ENCODE results near the gene C19orf47. TPM values are rescaled to one million over a fixed set of nuclear protein-coding genes. Genes with fewer than 3 reads are reported as not detected.

C19orf47 gene
- total RNA-seq, 1 experiment from 2014 or later = 18.0 TPM

GRCh38 chr19:40357640-40358039 lies 9.4 kb upstream of the C19orf47 start (continued):
- TF ChIP-seq, protein P1, sequence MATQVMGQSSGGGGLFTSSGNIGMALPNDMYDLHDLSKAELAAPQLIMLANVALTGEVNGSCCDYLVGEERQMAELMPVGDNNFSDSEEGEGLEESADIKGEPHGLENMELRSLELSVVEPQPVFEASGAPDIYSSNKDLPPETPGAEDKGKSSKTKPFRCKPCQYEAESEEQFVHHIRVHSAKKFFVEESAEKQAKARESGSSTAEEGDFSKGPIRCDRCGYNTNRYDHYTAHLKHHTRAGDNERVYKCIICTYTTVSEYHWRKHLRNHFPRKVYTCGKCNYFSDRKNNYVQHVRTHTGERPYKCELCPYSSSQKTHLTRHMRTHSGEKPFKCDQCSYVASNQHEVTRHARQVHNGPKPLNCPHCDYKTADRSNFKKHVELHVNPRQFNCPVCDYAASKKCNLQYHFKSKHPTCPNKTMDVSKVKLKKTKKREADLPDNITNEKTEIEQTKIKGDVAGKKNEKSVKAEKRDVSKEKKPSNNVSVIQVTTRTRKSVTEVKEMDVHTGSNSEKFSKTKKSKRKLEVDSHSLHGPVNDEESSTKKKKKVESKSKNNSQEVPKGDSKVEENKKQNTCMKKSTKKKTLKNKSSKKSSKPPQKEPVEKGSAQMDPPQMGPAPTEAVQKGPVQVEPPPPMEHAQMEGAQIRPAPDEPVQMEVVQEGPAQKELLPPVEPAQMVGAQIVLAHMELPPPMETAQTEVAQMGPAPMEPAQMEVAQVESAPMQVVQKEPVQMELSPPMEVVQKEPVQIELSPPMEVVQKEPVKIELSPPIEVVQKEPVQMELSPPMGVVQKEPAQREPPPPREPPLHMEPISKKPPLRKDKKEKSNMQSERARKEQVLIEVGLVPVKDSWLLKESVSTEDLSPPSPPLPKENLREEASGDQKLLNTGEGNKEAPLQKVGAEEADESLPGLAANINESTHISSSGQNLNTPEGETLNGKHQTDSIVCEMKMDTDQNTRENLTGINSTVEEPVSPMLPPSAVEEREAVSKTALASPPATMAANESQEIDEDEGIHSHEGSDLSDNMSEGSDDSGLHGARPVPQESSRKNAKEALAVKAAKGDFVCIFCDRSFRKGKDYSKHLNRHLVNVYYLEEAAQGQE (IDR thresholded peaks at IDR 0.05; ENCODE audit: low read depth) = no peak
- TF ChIP-seq CBX3 (IDR thresholded peaks at IDR 0.05; ENCODE audit: low read depth) = no peak

GRCh38 chr19:40356681-40357595 lies 8.7 kb upstream of the C19orf47 start:
- H3K4me3 ChIP-seq (replicated peaks in 1 of 2; ENCODE audit: low read depth in 1 of 2, low read length in 2 of 2) = no peak overlapping the region
- DNase-seq (ENCODE audit: low read depth, low spot score) (no peak), ATAC-seq (no peak)
- H3K9me3 ChIP-seq (ENCODE audit: control insufficient read depth in 1 of 2, insufficient read depth in 1 of 2, low read depth in 1 of 2, low read length in 2 of 2) = no peaks in the 10 kb centered on the region
- no peak for TF ChIP-seq TCF7L2 (IDR thresholded peaks at IDR 0.05; ENCODE audit: borderline replicate concordance, extremely low read depth, insufficient read depth, insufficient read length)
- TF ChIP-seq SRF (IDR thresholded peaks at IDR 0.05; ENCODE audit: low read depth) = no peak
- TF ChIP-seq EGR1 (IDR thresholded peaks at IDR 0.05; ENCODE audit: low read depth) = no peak
- TF ChIP-seq, protein P2, sequence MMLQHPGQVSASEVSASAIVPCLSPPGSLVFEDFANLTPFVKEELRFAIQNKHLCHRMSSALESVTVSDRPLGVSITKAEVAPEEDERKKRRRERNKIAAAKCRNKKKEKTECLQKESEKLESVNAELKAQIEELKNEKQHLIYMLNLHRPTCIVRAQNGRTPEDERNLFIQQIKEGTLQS (IDR thresholded peaks at IDR 0.05) = no peak
- no peak for TF ChIP-seq EZH2phosphoT487 (IDR thresholded peaks at IDR 0.05; ENCODE audit: borderline replicate concordance)
- no peak for TF ChIP-seq CEBPB (IDR thresholded peaks at IDR 0.05; ENCODE audit: low read depth)
- H3K4me2 ChIP-seq (ENCODE audit: low read length) = no peak overlapping the region
- ChIA-PET POLR2A (no interaction called here), CTCF (no interaction called here), RAD21 (ENCODE audit: low non-redundant PET in 1 of 2, low total read pairs in 2 of 2, uncharacterized antibody in 2 of 2, unreplicated experiment in 2 of 2) (no interaction called here)
- no peaks in the 10 kb centered on the region for H4K20me1 ChIP-seq (ENCODE audit: insufficient read depth)
- no peaks in the 10 kb centered on the region for H3K9me2 ChIP-seq (ENCODE audit: insufficient read depth)
- no TSS peak for BruUV-seq (replicated peaks)
- no peaks in the 10 kb centered on the region for H3K36me3 ChIP-seq (ENCODE audit: control insufficient read depth in 1 of 2, insufficient read depth in 2 of 2, low read length in 2 of 2)
- H3K79me2 ChIP-seq (ENCODE audit: insufficient read depth, low read length) = no peaks in the 10 kb centered on the region; the same call in none of the 2 replicates
- no peak overlapping the region for H2AFZ ChIP-seq (ENCODE audit: low read depth, low read length, poor library complexity, severe bottlenecking)
- intact Hi-C loops (cut with micrococcal nuclease) = no loop called here
- H3K4me1 ChIP-seq (ENCODE audit: control insufficient read depth in 1 of 2, insufficient read depth in 2 of 2, low read length in 2 of 2) = no peaks in the 10 kb centered on the region
- no peak overlapping the region for H3K9ac ChIP-seq (ENCODE audit: low read length)
- H3K27me3 ChIP-seq (ENCODE audit: insufficient read depth, low read length) = no peaks in the 10 kb centered on the region
- no peak overlapping the region for H3K27ac ChIP-seq (ENCODE audit: low read depth, low read length)
